Subcutaneous abdominal adipose tissue (tissue), 5 donors: Measurements from ENCODE around the gene PITHD1.

ENCODE experiments used
- H3K27ac ChIP-seq: one replicate; pipeline ENCODE4 v1.7.0; 2013; ENCODE audit warnings: low read depth, mild to moderate bottlenecking, inconsistent platforms, low read length, moderate library complexity
- H3K27me3 ChIP-seq, 5 donors: one replicate each; pipeline ENCODE4 v1.7.0; 2013; ENCODE audit warnings: low read length in 5 of 5, inconsistent platforms in 1 of 5; ENCODE audit not compliant: control insufficient read depth in 5 of 5, insufficient read depth in 4 of 5
- H3K36me3 ChIP-seq, 5 donors: one replicate each; pipeline ENCODE4 v1.7.0; 2013; ENCODE audit warnings: low read length in 5 of 5; ENCODE audit not compliant: control insufficient read depth in 5 of 5, insufficient read depth in 5 of 5
- H3K4me1 ChIP-seq, 5 donors: one replicate each; pipeline ENCODE4 v1.7.0; 2013; ENCODE audit warnings: low read length in 5 of 5, mild to moderate bottlenecking in 3 of 5, moderate library complexity in 1 of 5; ENCODE audit not compliant: control insufficient read depth in 5 of 5, insufficient read depth in 5 of 5
- H3K4me3 ChIP-seq, 5 donors: one replicate each; pipeline ENCODE4 v1.7.0; 2013; ENCODE audit warnings: low read length in 5 of 5, low read depth in 1 of 5
- H3K9ac ChIP-seq, 5 donors: one replicate each; pipeline ENCODE4 v1.7.0; 2013; ENCODE audit warnings: low read length in 5 of 5, mild to moderate bottlenecking in 4 of 5, moderate library complexity in 3 of 5
- H3K9me3 ChIP-seq, 5 donors: one replicate each; pipeline ENCODE4 v1.7.0; 2013; ENCODE audit warnings: low read length in 5 of 5; ENCODE audit not compliant: control insufficient read depth in 5 of 5
- donor health status: healthy.
- donor health status: healthy.
- donor health status: healthy.
- donor health status: healthy.
- donor health status: healthy.

Gene PITHD1

GRCh38 chr1:23805025-23805424 lies 26.8 kb downstream of the PITHD1 start:
- peaks cover 0 to 33% (median 28%) of the 10 kb centered on the region in 5 donors for H3K36me3 ChIP-seq
- H3K9ac ChIP-seq = no peak overlapping the region
- no peak overlapping the region for H3K27ac ChIP-seq
- no peak overlapping the region for H3K4me3 ChIP-seq
- H3K27me3 ChIP-seq = no peaks in the 10 kb centered on the region
- peaks cover 0 to 30% (median 19%) of the 10 kb centered on the region in 5 donors for H3K4me1 ChIP-seq
- no peaks in the 10 kb centered on the region for H3K9me3 ChIP-seq

- no peaks in the 10 kb centered on the region for H3K27me3 ChIP-seq
- peaks cover 0 to 43% (median 31%) of the 10 kb centered on the region in 5 donors for H3K36me3 ChIP-seq
- no peak overlapping the region for H3K9ac ChIP-seq
- H3K27ac ChIP-seq = no peak overlapping the region
- no peak overlapping the region for H3K4me3 ChIP-seq
- H3K9me3 ChIP-seq = no peaks in the 10 kb centered on the region
- H3K4me1 ChIP-seq = peaks cover 0 to 29% (median 15%) of the 10 kb centered on the region in 5 donors
These were observed 28.1 kb downstream of the PITHD1 start for GRCh38 chr1:23806280-23806679.

GRCh38 chr1:23807453-23807852 lies 29.2 kb downstream of the PITHD1 start:
- Histone ChIP-seq H3K9ac (no peak overlapping the region), H3K4me3 (no peak overlapping the region), H3K4me1 (peaks cover 0 to 21% (median 8%) of the 10 kb centered on the region in 5 donors), H3K27ac (no peak overlapping the region), H3K27me3 (no peaks in the 10 kb centered on the region), H3K9me3 (no peaks in the 10 kb centered on the region), H3K36me3 (peaks cover 0 to 54% (median 41%) of the 10 kb centered on the region in 5 donors)

GRCh38 chr1:23809751-23810171 lies 31.5 kb downstream of the PITHD1 start:
- Histone ChIP-seq H3K27ac (no peak overlapping the region), H3K36me3 (peaks cover 0 to 65% (median 47%) of the 10 kb centered on the region in 5 donors), H3K4me3 (no peak overlapping the region), H3K9ac (no peak overlapping the region), H3K9me3 (no peaks in the 10 kb centered on the region), H3K4me1 (peaks cover 0 to 15% (median 8%) of the 10 kb centered on the region in 5 donors), H3K27me3 (no peaks in the 10 kb centered on the region)

DNA sequence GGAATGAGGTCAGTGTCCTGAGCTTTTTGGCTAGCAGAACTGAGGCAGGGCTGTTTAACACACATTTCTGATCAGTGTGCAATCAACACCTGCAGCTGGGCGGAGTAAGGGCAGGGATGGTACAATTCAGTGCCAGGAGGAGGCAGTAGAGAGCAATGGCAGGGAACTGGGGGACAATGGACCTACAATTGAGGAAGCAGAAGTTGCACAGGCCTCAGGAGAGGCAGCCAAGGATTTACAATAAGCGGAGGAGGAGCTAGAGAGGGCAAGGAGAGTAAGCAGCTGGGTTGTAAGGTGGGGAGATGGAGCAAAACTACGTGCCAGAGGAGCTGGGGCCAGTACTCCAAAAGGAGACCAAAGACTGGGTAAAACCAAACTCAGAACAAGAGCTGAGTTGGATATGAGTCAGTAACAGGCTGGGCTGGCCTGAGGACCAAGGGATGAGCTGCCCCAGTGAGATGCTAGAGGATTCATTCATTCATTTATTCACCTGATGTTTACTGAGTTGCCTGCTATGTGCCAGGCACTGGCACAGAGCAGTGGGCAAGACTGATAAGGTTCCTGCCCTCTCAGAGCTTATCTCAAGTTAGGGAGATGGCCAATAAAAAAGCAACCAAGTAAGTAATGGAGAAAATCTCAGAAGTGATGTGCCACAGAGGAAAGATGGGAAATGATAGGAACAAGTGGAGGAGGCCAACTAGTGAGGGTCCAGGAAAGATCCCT lies 32.8 kb downstream of the PITHD1 start:
- Histone ChIP-seq H3K27me3 (no peaks in the 10 kb centered on the region), H3K9me3 (no peaks in the 10 kb centered on the region), H3K9ac (no peak overlapping the region), H3K27ac (no peak overlapping the region), H3K4me1 (peaks cover 0 to 15% (median 8%) of the 10 kb centered on the region in 5 donors), H3K4me3 (no peak overlapping the region), H3K36me3 (peaks cover 0 to 69% (median 50%) of the 10 kb centered on the region in 5 donors)

- Histone ChIP-seq H3K4me3 (no peak overlapping the region), H3K9ac (no peak overlapping the region), H3K9me3 (no peaks in the 10 kb centered on the region), H3K27me3 (no peaks in the 10 kb centered on the region), H3K4me1 (peaks cover 0 to 12% (median 0%) of the 10 kb centered on the region in 5 donors), H3K27ac (no peak overlapping the region), H3K36me3 (peaks cover 12 to 76% (median 55%) of the 10 kb centered on the region in 5 donors)
These were observed 35.8 kb downstream of the PITHD1 start for GRCh38 chr1:23814016-23814415.

GRCh38 chr1:23816361-23816760 lies 38.1 kb downstream of the PITHD1 start:
- Histone ChIP-seq H3K36me3 (peaks cover 12 to 74% (median 60%) of the 10 kb centered on the region in 5 donors), H3K4me3 (no peak overlapping the region), H3K27ac (no peak overlapping the region), H3K27me3 (no peaks in the 10 kb centered on the region), H3K9ac (no peak overlapping the region), H3K9me3 (no peaks in the 10 kb centered on the region), H3K4me1 (no peaks in the 10 kb centered on the region)

- Histone ChIP-seq H3K27ac (no peak overlapping the region), H3K4me3 (no peak overlapping the region), H3K9ac (no peak overlapping the region), H3K4me1 (no peaks in the 10 kb centered on the region), H3K9me3 (no peaks in the 10 kb centered on the region), H3K27me3 (no peaks in the 10 kb centered on the region), H3K36me3 (peaks cover 12 to 69% (median 58%) of the 10 kb centered on the region in 5 donors)
These were observed 38.7 kb downstream of the PITHD1 start for GRCh38 chr1:23816906-23817305.

DNA sequence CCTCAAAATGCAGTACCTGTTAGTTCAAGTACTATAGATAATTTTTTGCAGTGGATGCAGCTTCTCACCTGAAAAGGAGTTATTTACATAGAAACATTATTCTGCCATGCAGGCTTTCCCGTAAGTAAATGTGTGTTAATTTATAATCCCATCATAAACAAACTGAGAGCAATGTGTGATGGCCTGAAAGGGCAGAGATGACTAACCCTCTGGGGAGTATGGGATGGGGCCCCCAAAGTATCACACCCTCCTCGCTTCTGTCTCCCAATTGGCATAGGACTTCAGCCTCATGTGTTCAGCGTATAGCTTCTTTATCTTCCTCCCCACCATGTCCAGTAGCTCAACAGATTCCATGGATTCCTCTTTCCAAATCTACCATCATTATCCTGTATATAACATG lies 39.4 kb downstream of the PITHD1 start:
- H3K9me3 ChIP-seq = no peaks in the 10 kb centered on the region
- H3K4me1 ChIP-seq = no peaks in the 10 kb centered on the region
- no peak overlapping the region for H3K27ac ChIP-seq
- H3K36me3 ChIP-seq = peaks cover 12 to 62% (median 50%) of the 10 kb centered on the region in 5 donors
- H3K4me3 ChIP-seq = no peak overlapping the region
- H3K27me3 ChIP-seq = no peaks in the 10 kb centered on the region
- no peak overlapping the region for H3K9ac ChIP-seq

DNA sequence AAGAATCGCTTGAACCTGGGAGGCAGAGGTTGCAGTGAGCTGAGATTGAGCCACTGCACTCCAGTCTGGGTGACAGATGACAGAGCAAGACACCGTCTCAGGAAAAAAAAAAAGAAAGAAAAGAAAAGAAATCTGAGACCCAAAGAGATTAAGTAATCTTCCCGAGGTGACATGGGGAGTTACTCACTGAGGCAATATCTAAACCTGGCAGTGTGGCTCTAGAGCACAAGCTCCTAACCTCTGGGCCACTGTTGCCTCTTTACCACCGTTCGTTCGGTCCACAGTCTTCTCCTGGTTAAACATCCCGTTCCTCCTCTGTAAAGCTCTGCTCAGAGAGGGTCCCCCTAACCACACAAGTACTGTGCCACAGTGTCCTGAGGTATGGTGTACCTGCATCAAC lies 45.5 kb downstream of the PITHD1 start:
- Histone ChIP-seq H3K9ac (peak overlapping the region in 1 of 5 donors; percentile 2), H3K4me1 (peaks cover 6 to 17% (median 13%) of the 10 kb centered on the region in 5 donors)

More for the DNA sequence above, 45.5 kb downstream of the PITHD1 start:
- H3K4me3 ChIP-seq = peak overlapping the region in 1 of 5 donors; percentile 98
- H3K27ac ChIP-seq = no peak overlapping the region
- H3K9me3 ChIP-seq = no peaks in the 10 kb centered on the region
- no peaks in the 10 kb centered on the region for H3K27me3 ChIP-seq
- peaks cover 0 to 9% (median 5%) of the 10 kb centered on the region in 5 donors for H3K36me3 ChIP-seq
